Ovary (tissue), 9 donors: ENCODE results near the gene MYRIP. TPM values are rescaled to one million over a fixed set of nuclear protein-coding genes. Genes with fewer than 3 reads are reported as not detected.
"Not testable (repeated sequence)": the region's sequence is repeated elsewhere in the genome, so short reads cannot be mapped to it uniquely, and the experiment has no call there.

Experiments used
- DNase-seq, 5 donors: peaks; one replicate each; pipeline ENCODE4 v3.0.0-alpha.2; 2019 to 2020
- H3K27ac ChIP-seq, 2 donors: fragments of 200-600 bp; one replicate each; pipeline versions ENCODE4 v1.5.1 to v1.8.0; 2019 to 2022
- H3K27me3 ChIP-seq: fragments of 200-600 bp; one replicate; pipeline ENCODE4 v1.8.0; 2022
- H3K36me3 ChIP-seq: fragments of 200-600 bp; sonication (generic); one replicate; pipeline ENCODE4 v1.5.1; 2019
- H3K4me1 ChIP-seq: one replicate; pipeline ENCODE4 v1.8.1; 2013; ENCODE audit warnings: mild to moderate bottlenecking, moderate library complexity; ENCODE audit not compliant: insufficient read depth
- H3K4me3 ChIP-seq: fragments of 200-600 bp; sonication (generic); one replicate; pipeline ENCODE4 v1.5.1; 2017
- H3K9me3 ChIP-seq, 2 donors: fragments of 200-600 bp in 1 of 2; sonication (generic) in 1 of 2; one replicate each; pipeline versions ENCODE4 v1.5.1 to v1.8.1; 2013 to 2019; ENCODE audit warnings: mild to moderate bottlenecking in 1 of 2, moderate library complexity in 1 of 2
- CTCF ChIP-seq, 3 donors: fragments of 450-650 bp in 2 of 3; fragments of 200-600 bp in 1 of 3; IDR thresholded peaks; one replicate each; pipeline versions ENCODE4 v1.5.1 to v1.8.0; 2016 to 2022; ENCODE audit warnings: antibody characterized with exemption in 3 of 3, mild to moderate bottlenecking in 1 of 3
- EP300 ChIP-seq: sonication (generic); formaldehyde crosslinking; IDR thresholded peaks from one replicate; pipeline ENCODE4 v1.6.1; 2017; ENCODE audit warnings: antibody characterized with exemption
- POLR2A ChIP-seq: fragments of 450-650 bp; IDR thresholded peaks from one replicate; pipeline ENCODE4 v1.6.1; 2017; ENCODE audit warnings: antibody characterized with exemption, mild to moderate bottlenecking, moderate library complexity
- WGBS, 3 donors: extraction: QIAGEN DNeasy Blood & Tissue Kit in 1 of 3; methylation state at CpG; one replicate each; pipeline versions ENCODE4 v1.1.5 to v1.1.7; 2013 to 2017; 5-methylcytosine and 5-hydroxymethylcytosine counted together
- intact Hi-C, 4 donors: fragments of 100-400 bp; cut with DNase I; formaldehyde crosslinking; loops; one replicate each; pipeline versions ENCODE4 v1.11.0 to v1.15.1; 2022 to 2023
- polyA plus RNA-seq, 2 donors: library from polyadenylated mRNA; stranded (reverse); fragments of 200-250 nt in 1 of 2; fragments of 350-450 nt in 1 of 2; fragmentation: Illumina TruSeq in 1 of 2; extraction: RNeasy Lipid Tissue Mini Kit (QIAGEN cat#74804) in 1 of 2; gene quantifications; one replicate each; pipeline ENCODE4 v1.2.3, GENCODE V29; 2013 to 2014
- total RNA-seq, 7 donors: library from RNA; depleted of rRNA in 2 of 7; stranded (reverse); fragments of >200 nt in 2 of 7; fragmentation: NEBNext Ultra II Directional in 3 of 7; extraction: Animal tissue kit (Norgen Biotek cat#: 25700) in 3 of 7; gene quantifications; one replicate each; pipeline versions ENCODE4 v1.1.0 to v1.2.4, GENCODE V29; 2016 to 2023
- donor health status: DM: no; HTN: no; CAD: no; lungs with moderate emphysema.
- donor health status: DM: no; HTN: no; CAD: no.
- donor health status: Bipolar disorder and iron deficiency.
- donor health status: DM: yes; HTN: yes; CAD: no.
- donor health status: DM: no; HTN: no; CAD: no.
- donor health status: DM: yes; HTN: yes; CAD: no.

The MYRIP gene
- total and polyA plus RNA-seq, 9 donors: 2.8 to 8.4 (median 4.5) TPM

DNA sequence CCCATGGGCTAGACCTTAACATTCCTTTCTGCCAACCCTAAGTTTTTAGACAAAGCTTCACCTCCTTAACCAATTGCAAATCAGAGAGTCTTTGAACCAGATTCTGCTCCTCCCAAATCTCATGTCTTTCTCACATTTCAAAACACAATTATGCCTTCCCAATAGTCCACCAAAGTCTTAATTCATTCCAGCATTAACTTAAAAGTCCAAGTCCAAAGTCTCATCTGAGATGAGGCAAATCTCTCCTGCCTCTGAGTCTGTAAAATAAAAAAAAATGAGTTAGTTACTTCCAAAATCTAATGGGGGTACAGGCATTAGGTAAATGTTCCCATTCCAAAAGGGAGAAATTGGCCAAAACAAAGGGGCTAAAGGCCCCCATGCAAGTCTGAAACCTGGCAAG lies 43.8 kb upstream of the MYRIP start:
- no peaks in the 10 kb centered on the region for H3K9me3 ChIP-seq
- H3K27ac ChIP-seq: no peak overlapping the region
- intact Hi-C loops: no loop called here

DNA sequence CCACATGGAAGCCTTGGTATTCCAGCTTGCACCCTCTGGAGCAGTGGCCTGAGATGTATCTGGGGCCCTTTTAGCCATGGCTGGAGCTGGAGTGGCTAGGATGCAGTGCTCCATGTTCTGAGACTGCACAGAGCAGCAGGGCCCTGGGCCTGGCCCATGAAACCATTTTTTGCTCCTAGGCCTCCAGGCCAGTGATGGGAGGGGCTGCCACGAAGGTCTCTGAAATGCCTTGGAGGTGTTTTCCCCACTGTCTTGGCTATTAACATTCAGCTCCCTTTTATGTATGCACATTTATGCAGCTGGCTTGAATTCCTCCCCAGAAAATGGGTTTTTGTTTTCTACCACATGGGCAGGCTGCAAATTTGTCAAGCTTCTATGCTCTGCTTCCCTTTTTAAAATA lies 43.0 kb upstream of the MYRIP start:
- intact Hi-C loops: no loop called here

More for the DNA sequence above, 43.8 kb upstream of the MYRIP start:
- H3K27me3 ChIP-seq: no peaks in the 10 kb centered on the region
- no peak overlapping the region for H3K4me3 ChIP-seq
- no peak for DNase-seq
- H3K4me1 ChIP-seq: peaks cover 3% of the 10 kb centered on the region
- H3K36me3 ChIP-seq: no peaks in the 10 kb centered on the region
- TF ChIP-seq CTCF (IDR thresholded peaks at IDR 0.05) (no peak), EP300 (no peak), POLR2A (no peak)

GRCh38 chr3:39766909-39767308 lies 42.5 kb upstream of the MYRIP start:
- DNase-seq, H3K27me3 ChIP-seq, H3K4me3 ChIP-seq, H3K27ac ChIP-seq, intact Hi-C loops, H3K4me1 ChIP-seq, H3K9me3 ChIP-seq, H3K36me3 ChIP-seq: not testable (repeated sequence)

More for the DNA sequence above, 43.0 kb upstream of the MYRIP start:
- Histone ChIP-seq H3K4me1 (peaks cover 3% of the 10 kb centered on the region), H3K4me3 (no peak overlapping the region), H3K9me3 (no peaks in the 10 kb centered on the region), H3K27me3 (no peaks in the 10 kb centered on the region), H3K36me3 (no peaks in the 10 kb centered on the region), H3K27ac (no peak overlapping the region)
- TF ChIP-seq POLR2A: no peak
- no peak for TF ChIP-seq EP300
- no peak for TF ChIP-seq CTCF (IDR thresholded peaks at IDR 0.05)
- DNase-seq: no peak
- WGBS, 3 donors: 55 to 70% (median 65%) methylated on average over 1 of the region's 1 CpG

- H3K9me3 ChIP-seq, H3K36me3 ChIP-seq, H3K27ac ChIP-seq, intact Hi-C loops, H3K27me3 ChIP-seq, H3K4me3 ChIP-seq, DNase-seq, H3K4me1 ChIP-seq: not testable (repeated sequence)
- WGBS, 3 donors: 80 to 84% (median 83%) methylated on average over 5 of the region's 5 CpGs
Observed at GRCh38 chr3:39778168-39778567, 31.2 kb upstream of the MYRIP start.

DNA sequence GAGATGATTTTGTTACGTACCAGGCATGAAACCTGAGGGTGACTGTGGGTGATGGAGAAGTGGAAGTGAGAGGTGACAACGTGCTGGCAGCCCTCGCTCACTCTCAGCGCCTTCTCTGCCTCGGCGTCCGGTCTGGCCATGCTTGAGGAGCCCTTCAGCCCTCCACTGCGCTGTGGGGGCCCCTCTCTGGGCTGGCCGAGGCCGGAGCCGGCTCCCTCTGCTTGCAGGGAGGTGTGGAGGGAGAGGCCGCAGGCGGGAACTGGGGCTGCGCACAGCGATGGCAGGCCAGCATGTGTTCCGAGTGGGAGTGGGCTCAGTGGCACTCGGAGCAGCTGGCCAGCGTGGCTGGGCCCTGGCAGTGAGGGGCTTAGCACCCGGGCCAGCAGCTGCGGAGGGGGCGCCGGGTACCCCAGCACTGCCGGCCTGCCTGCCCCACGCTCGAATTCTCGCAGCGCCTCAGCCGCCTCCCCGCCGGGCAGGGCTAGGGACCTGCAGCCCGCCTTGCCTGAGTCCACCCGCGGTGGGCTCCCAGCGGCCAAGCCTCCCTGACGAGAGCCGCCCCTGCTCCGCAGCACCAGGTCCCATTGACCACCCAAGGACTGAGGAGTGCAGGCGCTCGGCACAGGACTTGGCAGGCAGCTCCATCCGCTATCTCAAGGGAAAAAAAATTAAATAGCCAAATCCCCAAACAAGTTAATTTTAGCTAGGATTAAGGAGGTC lies 29.7 kb upstream of the MYRIP start:
- Histone ChIP-seq H3K4me3 (no peak overlapping the region), H3K9me3 (no peaks in the 10 kb centered on the region), H3K36me3 (no peaks in the 10 kb centered on the region), H3K4me1 (no peaks in the 10 kb centered on the region), H3K27ac (no peak overlapping the region), H3K27me3 (no peaks in the 10 kb centered on the region)
- WGBS, 3 donors: 84 to 89% (median 87%) methylated on average over 40 of the region's 40 CpGs
- intact Hi-C loops: no loop called here
- TF ChIP-seq EP300: no peak
- TF ChIP-seq POLR2A: no peak
- no peak for DNase-seq

- intact Hi-C loops: no loop called here
- 55 to 70% (median 68%) methylated on average over 4 of the region's 4 CpGs for WGBS, 3 donors
- H3K9me3 ChIP-seq: no peaks in the 10 kb centered on the region
Observed at GRCh38 chr3:39780352-39780751, 29.1 kb upstream of the MYRIP start.

More at GRCh38 chr3:39780352-39780751, 29.1 kb upstream of the MYRIP start:
- Histone ChIP-seq H3K4me1 (no peaks in the 10 kb centered on the region), H3K27me3 (no peaks in the 10 kb centered on the region), H3K36me3 (no peaks in the 10 kb centered on the region), H3K4me3 (no peak overlapping the region), H3K27ac (no peak overlapping the region)
- TF ChIP-seq EP300: no peak
- DNase-seq: no peak
